Measurements from ENCODE around the gene SPCS2.

DNA sequence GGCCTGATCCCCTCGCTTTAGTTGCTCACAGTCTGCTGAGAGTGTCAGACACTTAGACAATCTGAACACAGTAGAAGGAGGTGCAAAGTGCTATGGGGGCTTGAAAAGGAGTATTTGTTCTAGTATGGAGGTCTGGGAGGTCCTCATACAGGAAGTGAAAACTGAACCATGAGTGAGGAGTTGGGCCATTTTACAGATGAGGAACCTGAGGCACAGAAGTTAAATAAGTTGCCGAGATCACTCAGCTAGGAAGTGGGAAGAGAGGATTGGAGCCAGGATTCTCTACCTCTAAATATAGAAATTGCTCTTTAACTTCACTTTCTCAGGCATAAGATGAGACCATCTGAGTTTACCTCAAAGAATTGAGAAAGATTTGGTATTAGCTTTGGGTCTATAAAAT, 35.7 kb downstream of the SPCS2 start:
- TF ChIP-seq CTCF (IDR thresholded peaks at IDR 0.05) (no peak), ZFX (IDR thresholded peaks at IDR 0.05; ENCODE audit: borderline replicate concordance) (no peak)
